Ishikawa (cell line): ENCODE data around the gene ST6GALNAC4.

Experiments
- CEBPB ChIP-seq: IDR thresholded peaks from 2 replicates; pipeline ENCODE4 v1.6.1; 2012
- CREB1 ChIP-seq: IDR thresholded peaks from 2 replicates; pipeline ENCODE4 v1.6.1; 2012; ENCODE audit warnings: low read depth
- EP300 ChIP-seq: IDR thresholded peaks from 2 replicates; pipeline ENCODE4 v1.6.1; 2012; ENCODE audit warnings: borderline replicate concordance
- FOXM1 ChIP-seq: IDR thresholded peaks from 2 replicates; pipeline ENCODE4 v1.6.1; 2012; ENCODE audit warnings: low read depth, borderline replicate concordance
- MAX ChIP-seq: IDR thresholded peaks from 2 replicates; pipeline ENCODE4 v1.6.1; 2012
- NFIC ChIP-seq: IDR thresholded peaks from 2 replicates; pipeline ENCODE4 v1.6.1; 2012
- RAD21 ChIP-seq: IDR thresholded peaks from 2 replicates; pipeline ENCODE4 v1.6.1; 2012; ENCODE audit warnings: low read depth
- REST ChIP-seq: IDR thresholded peaks from 2 replicates; pipeline ENCODE4 v1.6.1; 2012; ENCODE audit warnings: low read depth, mild to moderate bottlenecking
- TAF1 ChIP-seq: IDR thresholded peaks from 2 replicates; pipeline ENCODE4 v1.6.1; 2012; ENCODE audit warnings: low read depth, mild to moderate bottlenecking
- TCF12 ChIP-seq: IDR thresholded peaks from 2 replicates; pipeline ENCODE4 v1.6.1; 2012; ENCODE audit warnings: low read depth
- TEAD4 ChIP-seq: IDR thresholded peaks from 2 replicates; pipeline ENCODE4 v1.6.1; 2012
- USF1 ChIP-seq: IDR thresholded peaks from 2 replicates; pipeline ENCODE4 v1.6.1; 2012
- YY1 ChIP-seq: IDR thresholded peaks from 2 replicates; pipeline ENCODE4 v1.6.1; 2012; ENCODE audit warnings: low read depth

- no peak for TF ChIP-seq USF1
- no peak for TF ChIP-seq FOXM1
- no peak for TF ChIP-seq TCF12
- no peak for TF ChIP-seq NFIC
- TF ChIP-seq REST = no peak
- TF ChIP-seq RAD21 = no peak
- no peak for TF ChIP-seq CEBPB
- TF ChIP-seq TAF1 = no peak
- no peak for TF ChIP-seq MAX
- TF ChIP-seq EP300 = no peak
- no peak for TF ChIP-seq TEAD4
- no peak for TF ChIP-seq CREB1
- TF ChIP-seq YY1 = no peak
Observed at GRCh38 chr9:127858041-127858512, 58.8 kb downstream of the ST6GALNAC4 start.
